GM12873 (cell line): ENCODE data around the gene LRRC25.

Source experiments
- CTCF ChIP-seq: IDR thresholded peaks from 2 replicates; pipeline ENCODE4 v1.5.1; 2012; ENCODE audit warnings: low read depth, mild to moderate bottlenecking, moderate library complexity, low read length, control low read depth; ENCODE audit not compliant: insufficient read depth; ENCODE audit errors: missing control alignments

Gene LRRC25

GRCh38 chr19:18415178-18415867 is 17.9 kb upstream of the LRRC25 start:
- no peak for TF ChIP-seq CTCF

- no peak for TF ChIP-seq CTCF
Observed at GRCh38 chr19:18414504-18415177, 17.2 kb upstream of the LRRC25 start.

- no peak for TF ChIP-seq CTCF
Observed at GRCh38 chr19:18412610-18413239, 15.3 kb upstream of the LRRC25 start.

GRCh38 chr19:18408053-18408476 is 10.6 kb upstream of the LRRC25 start:
- peak; percentile 73 for TF ChIP-seq CTCF

- TF ChIP-seq CTCF, result no peak
Observed at GRCh38 chr19:18406749-18407148, 9.3 kb upstream of the LRRC25 start.

GRCh38 chr19:18401580-18402112 is 4.2 kb upstream of the LRRC25 start:
- TF ChIP-seq CTCF, result peak; percentile 49

- no peak for TF ChIP-seq CTCF
Observed at GRCh38 chr19:18399008-18399407, 1.6 kb upstream of the LRRC25 start.
